ENCODE data around the gene CRACR2A. TPM values are rescaled to one million over a fixed set of nuclear protein-coding genes. Genes with fewer than 3 reads are reported as not detected.

Gene CRACR2A
- total RNA-seq, 1 experiment from 2014 or later: 0.92 TPM

GRCh38 chr12:3713483-3713882 lies 39.4 kb downstream of the CRACR2A start:
- Histone ChIP-seq H3K27me3 (ENCODE audit: control insufficient read depth, insufficient read depth, low read length) (no peaks in the 10 kb centered on the region), H3K9me3 (ENCODE audit: control insufficient read depth, insufficient read depth, low read depth, low read length) (no peaks in the 10 kb centered on the region), H3K4me3 (ENCODE audit: low read depth in 2 of 2, low read length in 2 of 2) (no peak overlapping the region), H3K4me1 (ENCODE audit: control insufficient read depth, insufficient read depth, low read length) (no peaks in the 10 kb centered on the region), H3K27ac (ENCODE audit: low read length) (no peak overlapping the region), H3K36me3 (ENCODE audit: control insufficient read depth, insufficient read depth, low read length) (no peaks in the 10 kb centered on the region)
- ChIA-PET CTCF (interaction anchor here (0.6 kb wide), 1 partner anchor 179 kb away, joined by 3 read pairs; no protein-coding TSS in a partner anchor), POLR2A (no interaction called here)
- in situ Hi-C loops (cut with HindIII; ENCODE audit: low pct_unique_long_range_greater_than_20kb, low sequenced_read_pairs): no loop called here
- DNase-seq (ENCODE audit: low read depth, low spot score) (no peak), ATAC-seq (no peak)
- intact Hi-C loops (cut with micrococcal nuclease; ENCODE audit: unreplicated experiment): no loop called here
- TF ChIP-seq CTCF (IDR thresholded peaks at IDR 0.05): no peak
- TF ChIP-seq REST (IDR thresholded peaks at IDR 0.05; ENCODE audit: insufficient read depth in 1 of 2, low read depth in 2 of 2, low read length in 1 of 2): no peak
- TF ChIP-seq TCF7L2 (IDR thresholded peaks at IDR 0.05; ENCODE audit: low read depth, low read length): no peak
- no peak for TF ChIP-seq POLR2AphosphoS5 (IDR thresholded peaks at IDR 0.05; ENCODE audit: low read depth, low read length)
- TF ChIP-seq SIN3A (IDR thresholded peaks at IDR 0.05; ENCODE audit: borderline replicate concordance, insufficient read depth, low read depth, low read length): no peak
- BruUV-seq (replicated peaks): no TSS peak

DNA sequence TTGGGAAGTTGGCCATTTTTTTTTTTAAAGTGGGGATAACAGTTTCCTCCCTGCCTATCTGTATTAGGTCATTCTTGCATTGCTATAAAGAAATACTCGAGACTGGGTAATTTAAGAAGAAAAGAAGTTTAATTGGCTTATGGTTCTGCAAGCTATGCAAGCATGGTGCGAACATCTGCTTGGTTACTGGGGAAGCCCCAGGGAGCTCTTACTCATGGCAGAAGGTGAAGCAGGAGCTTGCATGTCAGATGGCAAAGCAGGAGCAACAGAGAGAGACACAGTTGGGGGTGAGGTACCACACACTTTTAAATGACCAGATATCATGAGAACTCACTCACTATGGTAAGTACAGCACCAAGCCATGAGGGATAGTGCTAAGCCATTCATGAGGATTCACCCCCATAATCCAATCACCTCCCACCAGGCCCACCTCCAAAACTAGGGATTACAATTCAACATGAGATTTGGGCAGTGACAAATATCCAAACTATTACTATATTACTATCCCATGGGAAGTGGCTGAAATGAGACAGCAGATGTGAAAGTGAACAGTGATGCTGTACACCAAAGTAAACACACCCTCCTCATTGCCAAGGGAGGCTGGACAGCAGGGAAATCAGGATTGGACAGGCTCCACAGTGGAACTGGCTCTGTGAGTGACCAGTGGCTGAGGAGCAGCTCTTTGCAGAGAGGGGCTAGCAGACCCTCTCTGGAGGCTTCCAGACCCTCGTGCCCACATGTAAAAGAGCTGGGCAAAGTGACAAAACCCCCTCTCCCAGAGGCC lies 40.5 kb downstream of the CRACR2A start:
- DNase-seq (ENCODE audit: low read depth, low spot score) (no peak), ATAC-seq (no peak)
- Histone ChIP-seq H3K27me3 (ENCODE audit: control insufficient read depth, insufficient read depth, low read length) (no peaks in the 10 kb centered on the region), H3K27ac (ENCODE audit: low read length) (no peak overlapping the region), H3K9me3 (ENCODE audit: control insufficient read depth, insufficient read depth, low read depth, low read length) (no peaks in the 10 kb centered on the region), H3K4me3 (ENCODE audit: low read depth in 2 of 2, low read length in 2 of 2) (no peak overlapping the region), H3K36me3 (ENCODE audit: control insufficient read depth, insufficient read depth, low read length) (no peaks in the 10 kb centered on the region), H3K4me1 (ENCODE audit: control insufficient read depth, insufficient read depth, low read length) (no peaks in the 10 kb centered on the region)
- intact Hi-C loops (cut with micrococcal nuclease; ENCODE audit: unreplicated experiment) (no loop called here), in situ Hi-C loops (cut with HindIII; ENCODE audit: low pct_unique_long_range_greater_than_20kb, low sequenced_read_pairs) (no loop called here)
- no peak for TF ChIP-seq CTCF (IDR thresholded peaks at IDR 0.05)
- no peak for TF ChIP-seq SIN3A (IDR thresholded peaks at IDR 0.05; ENCODE audit: borderline replicate concordance, insufficient read depth, low read depth, low read length)
- no peak for TF ChIP-seq REST (IDR thresholded peaks at IDR 0.05; ENCODE audit: insufficient read depth in 1 of 2, low read depth in 2 of 2, low read length in 1 of 2)
- no peak for TF ChIP-seq POLR2AphosphoS5 (IDR thresholded peaks at IDR 0.05; ENCODE audit: low read depth, low read length)
- no peak for TF ChIP-seq TCF7L2 (IDR thresholded peaks at IDR 0.05; ENCODE audit: low read depth, low read length)
- no TSS peak for BruUV-seq (replicated peaks)
- POLR2A ChIA-PET: no interaction called here
- CTCF ChIA-PET: no interaction called here

All from Panc1 (cell line).